ENCODE results near the gene OSER1.

DNA sequence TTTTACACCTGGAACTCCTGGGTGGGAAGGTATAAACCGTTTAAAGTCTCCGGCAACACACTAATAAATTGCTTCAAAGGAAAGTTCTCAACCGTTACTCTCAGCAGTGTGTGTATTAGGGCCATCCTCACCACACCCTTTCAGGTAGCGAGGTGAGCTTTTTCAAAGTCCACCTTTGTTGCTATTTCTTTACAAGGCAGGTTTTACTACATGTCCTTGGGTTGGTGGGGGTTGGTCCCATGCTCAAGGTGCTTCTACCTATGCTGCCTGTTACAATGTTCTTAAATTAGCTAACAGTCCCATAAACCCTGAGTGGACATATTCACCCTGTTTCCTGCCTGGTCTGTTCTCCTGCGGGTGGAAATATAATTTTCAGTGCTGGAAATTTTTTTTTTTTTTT lies 13.2 kb upstream of the OSER1 start:
- TF ChIP-seq, protein P1, sequence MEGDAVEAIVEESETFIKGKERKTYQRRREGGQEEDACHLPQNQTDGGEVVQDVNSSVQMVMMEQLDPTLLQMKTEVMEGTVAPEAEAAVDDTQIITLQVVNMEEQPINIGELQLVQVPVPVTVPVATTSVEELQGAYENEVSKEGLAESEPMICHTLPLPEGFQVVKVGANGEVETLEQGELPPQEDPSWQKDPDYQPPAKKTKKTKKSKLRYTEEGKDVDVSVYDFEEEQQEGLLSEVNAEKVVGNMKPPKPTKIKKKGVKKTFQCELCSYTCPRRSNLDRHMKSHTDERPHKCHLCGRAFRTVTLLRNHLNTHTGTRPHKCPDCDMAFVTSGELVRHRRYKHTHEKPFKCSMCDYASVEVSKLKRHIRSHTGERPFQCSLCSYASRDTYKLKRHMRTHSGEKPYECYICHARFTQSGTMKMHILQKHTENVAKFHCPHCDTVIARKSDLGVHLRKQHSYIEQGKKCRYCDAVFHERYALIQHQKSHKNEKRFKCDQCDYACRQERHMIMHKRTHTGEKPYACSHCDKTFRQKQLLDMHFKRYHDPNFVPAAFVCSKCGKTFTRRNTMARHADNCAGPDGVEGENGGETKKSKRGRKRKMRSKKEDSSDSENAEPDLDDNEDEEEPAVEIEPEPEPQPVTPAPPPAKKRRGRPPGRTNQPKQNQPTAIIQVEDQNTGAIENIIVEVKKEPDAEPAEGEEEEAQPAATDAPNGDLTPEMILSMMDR (IDR thresholded peaks at IDR 0.05; ENCODE audit: borderline replicate concordance, extremely low read depth, low read length, poor library complexity, severe bottlenecking) = no peak
- TF ChIP-seq EZH2 (IDR thresholded peaks at IDR 0.05; ENCODE audit: borderline replicate concordance, low read depth, low read length, severe bottlenecking) = no peak
